Upper lobe of left lung (tissue), 4 donors: ENCODE measurements around the gene KRT12.
"Not testable (repeated sequence)": the region's sequence is repeated elsewhere in the genome, so short reads cannot be mapped to it uniquely, and the experiment has no call there.

Source experiments
- POLR2A ChIP-seq, 4 donors: fragments of 450-650 bp; IDR thresholded peaks; one replicate each; pipeline ENCODE4 v1.5.1; 2016 to 2017; ENCODE audit warnings: antibody characterized with exemption in 4 of 4, mild to moderate bottlenecking in 2 of 4
- POLR2AphosphoS5 ChIP-seq, 2 donors: sonication (generic); formaldehyde crosslinking; IDR thresholded peaks; one replicate each; pipeline ENCODE4 v1.5.1; 2017; ENCODE audit warnings: antibody characterized with exemption in 2 of 2
- TF ChIP-seq, protein P1 (sequence below), 6 experiments: fragments of 450-650 bp in 4 of 6; fragments of 200-600 bp in 2 of 6; sonication (generic) in 2 of 6; IDR thresholded peaks; one replicate each; pipeline ENCODE4 v1.5.1; 2016 to 2019; ENCODE audit warnings: antibody characterized with exemption in 6 of 6

DNA sequence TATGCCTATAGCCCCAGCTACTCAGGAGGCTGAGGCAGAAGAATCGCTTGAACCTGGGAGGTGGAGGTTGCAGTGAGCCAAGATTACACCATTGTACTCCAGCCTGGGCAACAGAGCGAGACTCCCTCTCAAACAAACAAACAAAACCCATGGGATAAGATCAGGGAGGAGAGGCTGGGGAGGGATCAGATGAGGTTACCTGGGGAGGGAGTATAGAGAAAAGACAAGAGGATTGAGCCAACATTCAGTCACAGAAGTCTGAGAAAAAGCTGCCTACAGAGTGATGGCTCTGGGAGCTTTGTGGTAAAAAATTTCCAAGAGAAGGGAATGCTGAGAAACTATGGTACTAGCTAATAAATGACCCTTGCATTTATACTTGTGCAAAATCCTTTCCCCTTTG lies 8.4 kb downstream of the KRT12 start:
- TF ChIP-seq, protein P1, sequence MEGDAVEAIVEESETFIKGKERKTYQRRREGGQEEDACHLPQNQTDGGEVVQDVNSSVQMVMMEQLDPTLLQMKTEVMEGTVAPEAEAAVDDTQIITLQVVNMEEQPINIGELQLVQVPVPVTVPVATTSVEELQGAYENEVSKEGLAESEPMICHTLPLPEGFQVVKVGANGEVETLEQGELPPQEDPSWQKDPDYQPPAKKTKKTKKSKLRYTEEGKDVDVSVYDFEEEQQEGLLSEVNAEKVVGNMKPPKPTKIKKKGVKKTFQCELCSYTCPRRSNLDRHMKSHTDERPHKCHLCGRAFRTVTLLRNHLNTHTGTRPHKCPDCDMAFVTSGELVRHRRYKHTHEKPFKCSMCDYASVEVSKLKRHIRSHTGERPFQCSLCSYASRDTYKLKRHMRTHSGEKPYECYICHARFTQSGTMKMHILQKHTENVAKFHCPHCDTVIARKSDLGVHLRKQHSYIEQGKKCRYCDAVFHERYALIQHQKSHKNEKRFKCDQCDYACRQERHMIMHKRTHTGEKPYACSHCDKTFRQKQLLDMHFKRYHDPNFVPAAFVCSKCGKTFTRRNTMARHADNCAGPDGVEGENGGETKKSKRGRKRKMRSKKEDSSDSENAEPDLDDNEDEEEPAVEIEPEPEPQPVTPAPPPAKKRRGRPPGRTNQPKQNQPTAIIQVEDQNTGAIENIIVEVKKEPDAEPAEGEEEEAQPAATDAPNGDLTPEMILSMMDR (IDR thresholded peaks at IDR 0.05), result not testable (repeated sequence)
- TF ChIP-seq POLR2AphosphoS5, POLR2A (IDR thresholded peaks at IDR 0.05): not testable (repeated sequence)
